Loucy (cell line): ENCODE measurements around the gene PYGL.
A peak's percentile ranks its signal among the peaks of the same experiment; 100 is the strongest.

Experiments
- H2AFZ ChIP-seq: fragments of 200-600 bp; sonication (generic); 2 replicates; pipeline ENCODE4 v1.6.0; 2016; ENCODE audit warnings: antibody characterized with exemption, mild to moderate bottlenecking, low read length, moderate library complexity
- H3F3A ChIP-seq: fragments of 200-600 bp; 2 replicates; pipeline ENCODE4 v1.6.0; 2016; ENCODE audit warnings: antibody characterized with exemption, low read depth, mild to moderate bottlenecking
- H3K27me3 ChIP-seq: fragments of 200-600 bp; sonication (generic); 2 replicates; pipeline ENCODE4 v1.6.1; 2014; ENCODE audit warnings: low read length, mild to moderate bottlenecking; ENCODE audit not compliant: insufficient read depth, poor library complexity, severe bottlenecking
- H3K36me3 ChIP-seq: fragments of 200-600 bp; sonication (generic); 2 replicates; pipeline ENCODE4 v1.6.1; 2016; ENCODE audit warnings: low read length; ENCODE audit not compliant: insufficient read depth
- H3K4me1 ChIP-seq: fragments of 200-600 bp; sonication (generic); 2 replicates; pipeline ENCODE4 v1.5.1; 2014; ENCODE audit warnings: low read length, mild to moderate bottlenecking; ENCODE audit not compliant: insufficient read depth, poor library complexity, severe bottlenecking
- H3K4me2 ChIP-seq: fragments of 200-600 bp; sonication (generic); 2 replicates; pipeline ENCODE4 v1.6.0; 2014; ENCODE audit warnings: antibody characterized with exemption, low read length, low read depth, mild to moderate bottlenecking; ENCODE audit not compliant: poor library complexity, severe bottlenecking
- H3K4me3 ChIP-seq: fragments of 200-600 bp; sonication (generic); 2 replicates; pipeline ENCODE4 v1.5.1; 2014; ENCODE audit warnings: low read length, mild to moderate bottlenecking, mixed read lengths; ENCODE audit not compliant: poor library complexity, severe bottlenecking
- H3K79me2 ChIP-seq: fragments of 200-600 bp; sonication (generic); 2 replicates; pipeline ENCODE4 v1.6.1; 2014; ENCODE audit warnings: low read length; ENCODE audit not compliant: insufficient read depth
- H3K9ac ChIP-seq: fragments of 200-600 bp; sonication (generic); 2 replicates; pipeline ENCODE4 v1.6.0; 2014; ENCODE audit warnings: mild to moderate bottlenecking, low read depth, low read length, moderate library complexity; ENCODE audit not compliant: poor library complexity, severe bottlenecking
- H3K9me2 ChIP-seq: fragments of 200-600 bp; sonication (generic); replicated peaks from 2 replicates; pipeline ENCODE4 v1.6.1; 2016; ENCODE audit warnings: low read depth, low read length, mixed read lengths
- H3K9me3 ChIP-seq: fragments of 200-600 bp; sonication (generic); 2 replicates; pipeline ENCODE4 v1.6.1; 2014; ENCODE audit warnings: mild to moderate bottlenecking, antibody characterized with exemption, low read length, low read depth; ENCODE audit not compliant: insufficient read depth
- H4K20me1 ChIP-seq: fragments of 200-600 bp; sonication (generic); 2 replicates; pipeline ENCODE4 v1.6.0; 2014; ENCODE audit warnings: antibody characterized with exemption, low read length, mild to moderate bottlenecking; ENCODE audit not compliant: insufficient read depth, poor library complexity, severe bottlenecking
- CTCF ChIP-seq: fragments of 200-600 bp; sonication (generic); conservative IDR thresholded peaks from 2 replicates; pipeline ENCODE4 v1.5.1; 2014; ENCODE audit warnings: mild to moderate bottlenecking, antibody characterized with exemption, low read length
- EZH2phosphoT487 ChIP-seq: fragments of 200-600 bp; IDR thresholded peaks from 2 replicates; pipeline ENCODE4 v1.6.1; 2018; ENCODE audit warnings: antibody characterized with exemption, mild to moderate bottlenecking, moderate library complexity, borderline replicate concordance

The PYGL gene

GRCh38 chr14:50954811-50955372 lies 10.6 kb upstream of the PYGL start:
- Histone ChIP-seq H3K36me3 (no peaks in the 10 kb centered on the region), H3K4me3 (no peak overlapping the region), H3K4me1 (peaks cover 16% of the 10 kb centered on the region), H3K27me3 (no peaks in the 10 kb centered on the region), H3F3A (no peaks in the 10 kb centered on the region), H3K9ac (no peak overlapping the region), H2AFZ (peak overlapping the region; percentile 57), H4K20me1 (no peaks in the 10 kb centered on the region), H3K9me3 (no peaks in the 10 kb centered on the region), H3K9me2 (no peaks in the 10 kb centered on the region), H3K4me2 (no peak overlapping the region), H3K79me2 (no peaks in the 10 kb centered on the region)
- TF ChIP-seq EZH2phosphoT487 (no peak), CTCF (peak; percentile 82)

GRCh38 chr14:50953502-50953901 lies 9.2 kb upstream of the PYGL start:
- Histone ChIP-seq H3K9ac (no peak overlapping the region), H3K4me2 (no peak overlapping the region), H3K27me3 (no peaks in the 10 kb centered on the region), H3K79me2 (no peaks in the 10 kb centered on the region), H3K4me3 (no peak overlapping the region), H3K9me3 (no peaks in the 10 kb centered on the region), H3K9me2 (no peaks in the 10 kb centered on the region), H3K36me3 (no peaks in the 10 kb centered on the region), H2AFZ (no peak overlapping the region; the same call in 1 of the 2 replicates), H3K4me1 (peaks cover 16% of the 10 kb centered on the region), H4K20me1 (no peaks in the 10 kb centered on the region), H3F3A (no peaks in the 10 kb centered on the region)
- TF ChIP-seq EZH2phosphoT487 (no peak), CTCF (no peak)

- TF ChIP-seq EZH2phosphoT487 (no peak), CTCF (no peak)
- H3K4me2 ChIP-seq: no peak overlapping the region
- H3K4me1 ChIP-seq: peaks cover 16% of the 10 kb centered on the region
Measured at GRCh38 chr14:50951032-50951431, 6.7 kb upstream of the PYGL start.

More at GRCh38 chr14:50951032-50951431, 6.7 kb upstream of the PYGL start:
- Histone ChIP-seq H3K9me2 (no peaks in the 10 kb centered on the region), H3F3A (peaks cover 8% of the 10 kb centered on the region; the same call in 1 of the 2 replicates), H3K9ac (no peak overlapping the region), H3K79me2 (no peaks in the 10 kb centered on the region), H4K20me1 (no peaks in the 10 kb centered on the region), H3K9me3 (no peaks in the 10 kb centered on the region), H2AFZ (no peak overlapping the region), H3K27me3 (no peaks in the 10 kb centered on the region), H3K4me3 (no peak overlapping the region), H3K36me3 (no peaks in the 10 kb centered on the region)
